Measurements from ENCODE around the gene UROC1. TPM values are rescaled to one million over a fixed set of nuclear protein-coding genes. Genes with fewer than 3 reads are reported as not detected.

Gene UROC1
- total and polyA plus RNA-seq, 8 donors, result 0.08 to 0.24 (median 0.13) TPM; not detected in 3

DNA sequence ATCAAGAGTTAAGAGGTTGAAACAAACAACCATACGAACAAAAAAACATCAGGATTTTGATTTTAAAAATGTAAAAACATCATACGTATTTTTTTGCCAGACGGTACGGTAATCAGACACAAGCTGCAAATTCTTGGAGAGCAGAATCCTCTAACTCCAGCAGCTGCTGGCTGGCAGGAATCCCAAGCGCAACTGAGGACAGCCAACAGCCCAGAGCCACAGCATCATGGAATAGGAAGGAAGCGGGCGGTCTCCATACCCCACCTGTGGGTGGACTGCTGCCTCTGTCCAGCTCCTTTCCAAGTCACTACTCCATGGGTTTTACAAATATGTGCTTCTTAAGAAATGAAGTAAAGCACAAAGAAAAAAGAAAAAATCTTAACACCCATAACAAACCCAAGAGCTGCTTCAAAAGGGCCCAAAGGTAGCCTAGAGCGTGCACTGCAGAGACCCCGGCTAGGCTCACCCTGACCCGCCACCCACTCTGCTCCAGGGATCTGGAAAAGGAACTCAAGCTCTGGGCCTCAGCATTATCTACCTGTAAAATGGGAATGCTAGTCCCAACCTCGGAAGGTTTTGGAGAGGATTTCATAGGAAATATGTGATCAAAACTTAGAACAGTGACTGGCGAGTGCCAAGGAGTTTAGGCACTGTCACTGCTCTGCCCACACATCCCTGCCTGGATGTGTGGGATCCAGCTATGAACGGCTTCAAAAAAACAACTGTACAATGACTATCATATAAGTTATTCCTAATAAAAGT is 75.3 kb downstream of the UROC1 start:
- Histone ChIP-seq H3K27me3 (no peaks in the 10 kb centered on the region), H3K36me3 (peaks cover 0 to 62% of the 10 kb centered on the region in 2 donors), H3K9me3 (no peaks in the 10 kb centered on the region), H3K27ac (no peak overlapping the region), H3K4me3 (no peak overlapping the region), H3K4me1 (peaks cover 0 to 4% of the 10 kb centered on the region in 2 donors)
- DNase-seq (peak in 3 of 4 donors; percentile 39 to 89 (median 75)), ATAC-seq (no peak)
- TF ChIP-seq, protein P1, sequence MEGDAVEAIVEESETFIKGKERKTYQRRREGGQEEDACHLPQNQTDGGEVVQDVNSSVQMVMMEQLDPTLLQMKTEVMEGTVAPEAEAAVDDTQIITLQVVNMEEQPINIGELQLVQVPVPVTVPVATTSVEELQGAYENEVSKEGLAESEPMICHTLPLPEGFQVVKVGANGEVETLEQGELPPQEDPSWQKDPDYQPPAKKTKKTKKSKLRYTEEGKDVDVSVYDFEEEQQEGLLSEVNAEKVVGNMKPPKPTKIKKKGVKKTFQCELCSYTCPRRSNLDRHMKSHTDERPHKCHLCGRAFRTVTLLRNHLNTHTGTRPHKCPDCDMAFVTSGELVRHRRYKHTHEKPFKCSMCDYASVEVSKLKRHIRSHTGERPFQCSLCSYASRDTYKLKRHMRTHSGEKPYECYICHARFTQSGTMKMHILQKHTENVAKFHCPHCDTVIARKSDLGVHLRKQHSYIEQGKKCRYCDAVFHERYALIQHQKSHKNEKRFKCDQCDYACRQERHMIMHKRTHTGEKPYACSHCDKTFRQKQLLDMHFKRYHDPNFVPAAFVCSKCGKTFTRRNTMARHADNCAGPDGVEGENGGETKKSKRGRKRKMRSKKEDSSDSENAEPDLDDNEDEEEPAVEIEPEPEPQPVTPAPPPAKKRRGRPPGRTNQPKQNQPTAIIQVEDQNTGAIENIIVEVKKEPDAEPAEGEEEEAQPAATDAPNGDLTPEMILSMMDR (IDR thresholded peaks at IDR 0.05), result no peak
- intact Hi-C loops (cut with DNase I), result no loop called here

DNA sequence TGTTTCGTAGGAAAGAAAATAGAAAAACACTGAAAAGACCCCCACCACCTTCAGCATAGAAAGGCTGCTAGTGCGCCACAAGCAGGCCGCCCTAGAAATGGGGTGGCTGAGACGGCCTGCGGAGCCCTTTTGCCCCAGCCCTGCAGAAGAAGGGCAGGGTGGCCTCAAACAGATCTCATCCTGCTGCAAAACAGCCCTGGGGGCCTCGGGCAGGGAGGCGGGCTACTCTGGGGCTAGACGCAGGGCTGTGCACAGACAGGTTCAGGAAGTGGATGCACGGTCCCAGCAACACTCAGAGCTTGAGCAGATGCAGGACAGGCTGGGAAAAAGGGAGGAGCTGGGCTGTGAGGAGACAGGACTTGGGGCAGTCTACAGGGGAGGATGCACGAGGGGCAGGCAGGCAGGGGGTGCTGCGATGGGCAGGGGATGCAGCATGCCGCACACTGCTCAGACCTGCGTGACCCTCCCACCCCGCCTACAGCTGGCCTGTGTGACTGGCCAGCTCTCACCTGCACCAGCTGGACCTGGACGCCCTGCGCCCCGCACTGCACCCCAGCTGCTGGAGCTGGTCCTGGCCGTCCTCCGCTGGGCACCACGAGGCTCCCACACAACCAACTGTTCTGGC is 76.2 kb downstream of the UROC1 start:
- H3K36me3 ChIP-seq, result peaks cover 0 to 71% of the 10 kb centered on the region in 2 donors
- H3K27ac ChIP-seq, result no peak overlapping the region
- H3K27me3 ChIP-seq, result no peaks in the 10 kb centered on the region
- ATAC-seq (no peak), DNase-seq (peak in 1 of 4 donors; percentile 71)
- H3K4me1 ChIP-seq, result peaks cover 0 to 4% of the 10 kb centered on the region in 2 donors
- H3K9me3 ChIP-seq, result no peaks in the 10 kb centered on the region
- intact Hi-C loops (cut with DNase I), result no loop called here
- TF ChIP-seq, protein P1 (IDR thresholded peaks at IDR 0.05), result no peak
- H3K4me3 ChIP-seq, result no peak overlapping the region

DNA sequence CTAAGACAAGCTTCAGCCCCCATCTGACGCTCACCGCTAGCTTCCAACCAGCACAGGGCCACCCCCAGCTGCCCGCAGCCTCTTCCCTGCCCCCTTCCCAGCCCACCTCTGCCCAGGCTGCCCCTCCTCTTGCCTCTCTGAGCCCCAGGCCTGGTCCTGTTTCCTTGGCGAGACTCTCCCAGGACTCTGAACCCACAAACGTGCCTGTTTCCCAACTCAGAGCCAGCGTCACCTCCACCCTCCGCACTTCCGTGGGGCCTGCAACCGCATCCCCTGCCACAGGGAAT is 76.9 kb downstream of the UROC1 start:
- H3K36me3 ChIP-seq, result peaks cover 0 to 78% of the 10 kb centered on the region in 2 donors
- no peaks in the 10 kb centered on the region for H3K9me3 ChIP-seq
- TF ChIP-seq, protein P1 (IDR thresholded peaks at IDR 0.05), result no peak
- peak in 1 of 4 donors; percentile 35 for DNase-seq
- H3K4me1 ChIP-seq, result peaks cover 0 to 4% of the 10 kb centered on the region in 2 donors
- no peak overlapping the region for H3K27ac ChIP-seq
- H3K27me3 ChIP-seq, result no peaks in the 10 kb centered on the region
- ATAC-seq, result no peak
- intact Hi-C loops (cut with DNase I), result no loop called here
- H3K4me3 ChIP-seq, result no peak overlapping the region

DNA sequence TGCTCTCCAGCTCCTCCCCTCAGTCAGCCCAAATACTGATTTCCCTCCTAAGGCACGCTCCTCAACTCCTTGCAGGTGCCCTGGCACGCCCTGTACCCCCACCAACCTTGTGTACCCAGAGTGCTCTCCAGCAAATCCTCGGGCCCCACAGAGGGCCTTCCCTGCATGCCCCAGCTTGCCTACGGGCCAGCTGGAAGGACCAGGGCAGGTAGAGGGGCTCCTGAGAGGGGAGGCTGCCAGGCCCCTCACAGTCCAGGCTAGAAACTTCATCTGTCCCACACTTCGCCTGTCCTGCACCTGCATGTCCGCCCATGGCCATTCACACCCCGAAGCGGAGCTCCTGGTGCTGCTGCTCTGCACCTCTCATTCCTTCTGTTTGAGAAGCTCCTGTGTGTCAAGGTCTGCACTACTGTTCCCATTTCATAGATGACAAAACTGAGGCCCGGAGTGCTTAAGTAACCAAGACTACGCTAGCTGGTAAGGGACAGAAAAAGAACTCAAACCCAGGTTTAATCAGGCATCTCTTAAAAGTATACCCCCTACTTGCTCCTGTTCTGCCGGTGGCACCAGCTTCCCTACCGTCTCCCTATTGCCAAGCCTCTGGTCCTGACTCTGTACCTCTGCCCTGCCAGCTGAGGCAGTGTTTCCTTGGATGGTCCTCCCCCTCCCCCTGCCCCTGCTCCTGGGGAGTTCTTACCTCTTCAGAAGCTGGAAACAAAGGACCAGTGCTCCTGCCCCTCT is 77.4 kb downstream of the UROC1 start:
- Histone ChIP-seq H3K36me3 (peaks cover 0 to 80% of the 10 kb centered on the region in 2 donors), H3K27ac (no peak overlapping the region), H3K4me3 (no peak overlapping the region), H3K4me1 (peaks cover 0 to 4% of the 10 kb centered on the region in 2 donors), H3K27me3 (no peaks in the 10 kb centered on the region), H3K9me3 (no peaks in the 10 kb centered on the region)
- intact Hi-C loops (cut with DNase I), result no loop called here
- ATAC-seq (no peak), DNase-seq (peak in 1 of 4 donors; percentile 51)
- TF ChIP-seq, protein P1 (IDR thresholded peaks at IDR 0.05), result no peak
